HEK293T (cell line): Measurements from ENCODE around the gene TOMT.
"Not testable (repeated sequence)": the region's sequence is repeated elsewhere in the genome, so short reads cannot be mapped to it uniquely, and the experiment has no call there.

Experiments used
- CTCF ChIA-PET: fragments of 350-600 bp; formaldehyde crosslinking; extraction: SDS; loops from one replicate; lab custom pipeline; 2021; ENCODE audit warnings: antibody characterized with exemption, inconsistent platforms; lab: Yijun Ruan, JAX
- POLR2A ChIA-PET: fragments of 350-600 bp; formaldehyde crosslinking; extraction: SDS; loops from one replicate; lab custom pipeline; 2020; ENCODE audit warnings: antibody characterized with exemption, inconsistent platforms; lab: Yijun Ruan, JAX
- DNase-seq: peaks from one replicate; pipeline ENCODE4 v3.0.0; 2012; ENCODE audit warnings: mixed read lengths; ENCODE audit errors: extremely low spot score
- ARNT ChIP-seq: fragments of 450-650 bp; IDR thresholded peaks from 2 replicates; pipeline ENCODE4 v1.6.1; 2017; ENCODE audit warnings: mild to moderate bottlenecking
- BHLHE40 ChIP-seq: fragments of 450-650 bp; IDR thresholded peaks from 2 replicates; pipeline ENCODE4 v1.6.1; 2016; ENCODE audit warnings: mild to moderate bottlenecking, moderate library complexity, borderline replicate concordance
- CTBP1 ChIP-seq: fragments of 450-650 bp; IDR thresholded peaks from 2 replicates; pipeline ENCODE4 v1.6.1; 2016; ENCODE audit warnings: borderline replicate concordance
- ELF4 ChIP-seq: fragments of 450-650 bp; IDR thresholded peaks from 2 replicates; pipeline ENCODE4 v1.6.1; 2017; ENCODE audit warnings: antibody characterized with exemption
- FOXA1 ChIP-seq: fragments of 450-650 bp; IDR thresholded peaks from 2 replicates; pipeline ENCODE4 v1.6.1; 2016; ENCODE audit warnings: mild to moderate bottlenecking
- FOXK2 ChIP-seq: fragments of 450-650 bp; IDR thresholded peaks from 2 replicates; pipeline ENCODE4 v1.6.1; 2016; ENCODE audit warnings: mild to moderate bottlenecking
- FOXM1 ChIP-seq: fragments of 450-650 bp; IDR thresholded peaks from 2 replicates; pipeline ENCODE4 v1.6.1; 2017; ENCODE audit warnings: mild to moderate bottlenecking, borderline replicate concordance
- HDGF ChIP-seq: fragments of 450-650 bp; IDR thresholded peaks from 2 replicates; pipeline ENCODE4 v1.6.1; 2017; ENCODE audit warnings: antibody characterized with exemption, borderline replicate concordance
- L3MBTL2 ChIP-seq: fragments of 450-650 bp; conservative IDR thresholded peaks from 2 replicates; pipeline ENCODE4 v1.6.1; 2016; ENCODE audit warnings: mild to moderate bottlenecking
- LEF1 ChIP-seq: fragments of 450-650 bp; IDR thresholded peaks from 2 replicates; pipeline ENCODE4 v1.6.1; 2017; ENCODE audit warnings: mild to moderate bottlenecking, borderline replicate concordance
- NFRKB ChIP-seq: fragments of 450-650 bp; IDR thresholded peaks from 2 replicates; pipeline ENCODE4 v1.6.1; 2016; ENCODE audit warnings: mild to moderate bottlenecking, moderate library complexity
- SP1 ChIP-seq: fragments of 450-650 bp; IDR thresholded peaks from 2 replicates; pipeline ENCODE4 v1.6.1; 2017
- SUZ12 ChIP-seq: fragments of 450-650 bp; IDR thresholded peaks from 2 replicates; pipeline ENCODE4 v1.6.1; 2016; ENCODE audit warnings: mild to moderate bottlenecking
- TARDBP ChIP-seq: fragments of 450-650 bp; IDR thresholded peaks from 2 replicates; pipeline ENCODE4 v1.6.1; 2016
- ZNF384 ChIP-seq: fragments of 450-650 bp; IDR thresholded peaks from 2 replicates; pipeline ENCODE4 v1.6.1; 2016
- TF ChIP-seq, protein P1 (sequence below): fragments of 450-650 bp; IDR thresholded peaks from 2 replicates; pipeline ENCODE4 v1.6.1; 2016

The TOMT gene

DNA sequence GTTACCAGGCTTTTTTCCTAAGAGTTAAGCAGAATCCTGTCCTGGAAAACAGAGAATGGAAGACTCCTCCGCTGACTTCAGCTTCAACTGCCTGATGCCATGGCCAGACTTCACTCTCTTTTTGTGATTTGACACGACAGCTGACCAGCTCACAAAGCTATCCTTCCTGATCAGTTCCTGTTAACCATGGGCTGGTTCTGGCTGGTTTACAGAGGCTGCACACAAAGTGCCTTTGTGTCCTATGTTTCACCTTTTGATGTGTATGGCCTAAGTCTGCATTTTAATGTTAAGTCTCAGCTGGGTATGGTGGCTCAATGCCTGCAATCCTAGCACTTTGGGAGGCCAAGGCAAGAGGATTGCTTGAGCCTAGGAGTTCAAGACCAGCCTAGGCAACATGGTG, 40.9 kb downstream of the TOMT start:
- no peak for TF ChIP-seq FOXA1
- TF ChIP-seq HDGF = no peak
- TF ChIP-seq ELF4 = no peak
- TF ChIP-seq ZNF384 = no peak
- TF ChIP-seq, protein P1, sequence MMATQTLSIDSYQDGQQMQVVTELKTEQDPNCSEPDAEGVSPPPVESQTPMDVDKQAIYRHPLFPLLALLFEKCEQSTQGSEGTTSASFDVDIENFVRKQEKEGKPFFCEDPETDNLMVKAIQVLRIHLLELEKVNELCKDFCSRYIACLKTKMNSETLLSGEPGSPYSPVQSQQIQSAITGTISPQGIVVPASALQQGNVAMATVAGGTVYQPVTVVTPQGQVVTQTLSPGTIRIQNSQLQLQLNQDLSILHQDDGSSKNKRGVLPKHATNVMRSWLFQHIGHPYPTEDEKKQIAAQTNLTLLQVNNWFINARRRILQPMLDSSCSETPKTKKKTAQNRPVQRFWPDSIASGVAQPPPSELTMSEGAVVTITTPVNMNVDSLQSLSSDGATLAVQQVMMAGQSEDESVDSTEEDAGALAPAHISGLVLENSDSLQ = no peak
- no peak for TF ChIP-seq LEF1
- no peak for TF ChIP-seq TARDBP
- no peak for TF ChIP-seq ARNT
- no peak for TF ChIP-seq FOXK2
- no peak for TF ChIP-seq BHLHE40
- no peak for TF ChIP-seq NFRKB
- no peak for TF ChIP-seq SP1
- no peak for TF ChIP-seq L3MBTL2
- TF ChIP-seq CTBP1 = no peak
- TF ChIP-seq FOXM1 = no peak
- no peak for DNase-seq
- ChIA-PET POLR2A (no interaction called here), CTCF (no interaction called here)

DNA sequence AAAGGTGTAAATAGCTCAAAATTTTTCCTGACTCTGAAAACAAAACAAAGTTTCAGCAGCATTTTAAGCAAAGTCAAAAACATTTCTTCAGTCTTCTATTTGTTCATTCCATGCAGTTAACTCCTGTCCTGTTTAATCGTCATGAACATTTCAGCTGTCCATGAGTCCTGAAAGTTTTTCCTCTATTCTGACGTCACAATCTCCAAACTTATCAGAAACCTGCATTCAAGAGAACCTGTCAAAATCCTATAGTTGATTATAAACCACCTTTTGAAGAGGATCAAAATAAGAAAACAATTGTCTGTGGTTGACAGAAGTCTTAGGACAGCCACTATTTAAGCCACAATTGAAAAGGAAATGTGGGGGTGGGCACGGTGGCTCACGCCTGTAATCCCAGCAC, 45.2 kb downstream of the TOMT start:
- DNase-seq = no peak
- ChIA-PET POLR2A (no interaction called here), CTCF (no interaction called here)
- no peak for TF ChIP-seq HDGF
- TF ChIP-seq NFRKB = no peak
- TF ChIP-seq FOXM1 = no peak
- TF ChIP-seq, protein P1 = no peak
- no peak for TF ChIP-seq FOXA1
- no peak for TF ChIP-seq FOXK2

DNA sequence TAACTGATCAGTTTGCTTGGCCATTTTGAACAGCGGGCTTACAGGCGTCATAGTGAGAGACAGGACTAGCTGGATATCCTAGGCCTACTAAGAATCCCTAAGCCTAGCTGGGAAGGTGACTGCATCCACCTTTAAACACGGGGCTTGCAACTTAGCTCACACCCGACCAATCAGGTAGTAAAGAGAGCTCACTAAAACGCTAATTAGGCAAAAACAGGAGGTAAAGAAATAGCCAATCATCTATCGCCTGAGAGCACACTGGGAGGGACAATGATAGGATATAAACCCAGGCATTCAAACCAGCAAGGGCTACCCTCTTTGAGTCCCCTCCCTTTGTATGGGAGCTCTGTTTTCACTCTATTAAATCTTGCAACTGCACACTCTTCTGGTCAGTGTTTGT, 48.1 kb downstream of the TOMT start:
- POLR2A ChIA-PET, DNase-seq: not testable (repeated sequence)
- CTCF ChIA-PET = interaction anchor here (0.7 to 0.9 kb wide), 2 partner anchors 9 to 26 kb away, joined by 3 read pairs; no protein-coding TSS in a partner anchor

DNA sequence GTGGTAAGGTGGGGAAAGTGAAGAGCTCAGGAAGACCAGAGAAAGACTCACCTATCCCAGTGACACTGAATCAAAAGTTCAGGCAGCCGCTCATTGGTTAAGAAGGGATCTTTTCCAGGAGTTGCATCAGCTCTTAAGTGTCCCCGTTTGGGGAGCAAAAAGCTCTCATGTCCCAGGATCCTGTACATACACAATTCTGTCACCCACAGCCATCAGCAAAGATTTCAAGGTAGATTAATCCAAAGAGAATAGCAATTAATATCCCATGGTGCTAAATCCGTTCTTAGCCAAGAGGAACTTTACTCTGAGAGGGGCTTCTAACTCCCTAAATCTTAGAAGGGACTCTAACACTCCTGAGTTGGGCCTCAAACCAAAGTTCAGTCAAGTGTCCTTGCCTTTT, 49.1 kb downstream of the TOMT start:
- no peak for DNase-seq
- no peak for TF ChIP-seq ZNF384
- TF ChIP-seq, protein P1 = no peak
- no peak for TF ChIP-seq TARDBP
- TF ChIP-seq FOXK2 = no peak
- no peak for TF ChIP-seq SP1
- TF ChIP-seq ARNT = no peak
- no peak for TF ChIP-seq CTBP1
- CTCF ChIA-PET = no interaction called here
- POLR2A ChIA-PET = no interaction called here

DNA sequence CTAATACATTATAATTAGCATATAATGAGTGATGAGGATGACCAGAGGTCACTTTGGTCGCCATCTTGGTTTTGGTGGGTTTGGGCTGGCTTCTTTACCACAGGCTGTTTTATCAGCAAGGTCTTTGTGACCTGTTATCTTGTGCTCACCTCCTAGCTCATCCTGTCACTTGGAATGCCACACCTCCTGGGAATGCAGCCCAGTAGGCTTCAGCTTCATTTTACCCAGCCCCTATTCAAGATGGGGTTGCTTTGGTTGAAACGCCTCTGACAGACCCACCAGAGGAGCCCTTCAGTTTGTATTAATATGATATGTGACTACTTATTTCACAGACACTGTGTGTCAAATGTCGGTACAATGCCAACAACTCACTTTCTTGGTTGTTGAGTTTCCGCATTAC, 50.0 kb downstream of the TOMT start:
- no peak for TF ChIP-seq ELF4
- TF ChIP-seq TARDBP = no peak
- no peak for TF ChIP-seq HDGF
- TF ChIP-seq ARNT = no peak
- TF ChIP-seq SP1 = no peak
- no peak for TF ChIP-seq FOXK2
- TF ChIP-seq FOXA1 = no peak
- TF ChIP-seq L3MBTL2 = no peak
- no peak for TF ChIP-seq CTBP1
- no peak for TF ChIP-seq LEF1
- TF ChIP-seq ZNF384 = no peak
- no peak for TF ChIP-seq NFRKB
- TF ChIP-seq BHLHE40 = no peak
- no peak for TF ChIP-seq FOXM1
- TF ChIP-seq, protein P1 = no peak
- TF ChIP-seq SUZ12 = no peak
- DNase-seq = no peak
- ChIA-PET POLR2A (no interaction called here), CTCF (no interaction called here)

DNA sequence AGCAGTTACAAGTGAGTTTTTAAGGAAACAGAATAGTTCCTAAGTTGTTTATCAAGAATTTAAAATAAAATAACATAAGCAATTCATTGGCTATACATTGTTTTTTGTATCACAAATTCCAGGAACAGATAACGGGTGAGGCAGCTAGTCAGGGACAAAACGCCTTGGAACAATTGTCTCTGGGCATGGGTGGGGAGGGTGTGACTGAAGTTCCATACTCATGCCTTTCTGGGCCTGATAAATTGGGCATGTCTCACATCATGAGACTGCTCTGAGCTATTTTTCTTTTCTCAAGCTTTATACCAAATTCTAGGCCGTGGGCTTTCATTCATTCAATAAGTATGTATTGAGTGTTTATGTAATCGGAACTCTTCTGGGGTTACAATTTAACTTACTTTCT, 51.4 kb downstream of the TOMT start:
- DNase-seq = no peak
- TF ChIP-seq TARDBP = no peak
- TF ChIP-seq CTBP1 = no peak
- no peak for TF ChIP-seq FOXA1
- no peak for TF ChIP-seq ZNF384
- TF ChIP-seq FOXM1 = no peak
- no peak for TF ChIP-seq SP1
- no peak for TF ChIP-seq LEF1
- no peak for TF ChIP-seq FOXK2
- TF ChIP-seq, protein P1 = no peak
- TF ChIP-seq ARNT = no peak
- TF ChIP-seq ELF4 = no peak
- TF ChIP-seq HDGF = no peak
- no peak for TF ChIP-seq NFRKB
- no peak for TF ChIP-seq BHLHE40
- TF ChIP-seq L3MBTL2 = no peak
- TF ChIP-seq SUZ12 = no peak
- ChIA-PET CTCF (interaction anchor here (0.6 kb wide), 1 partner anchor 13 kb away, joined by 3 read pairs; no protein-coding TSS in a partner anchor), POLR2A (interaction anchor here (0.9 kb wide), 1 partner anchor 151 kb away, joined by 3 read pairs; no protein-coding TSS in a partner anchor)
